HG03025 (cell line): ENCODE measurements around the gene DNA2.
"Not testable (repeated sequence)": the region's sequence is repeated elsewhere in the genome, so short reads cannot be mapped to it uniquely, and the experiment has no call there.

Experiments used
- ATAC-seq: cut with Tn5 transposase; IDR thresholded peaks from one replicate; pipeline ENCODE4 v1.9.1; 2021; ENCODE audit warnings: mild to moderate bottlenecking, moderate library complexity; ENCODE audit not compliant: unreplicated experiment, low FRiP score

DNA2 gene

GRCh38 chr10:68449698-68450097 is 22.1 kb downstream of the DNA2 start:
- not testable (repeated sequence) for ATAC-seq

- ATAC-seq: no peak
Measured at GRCh38 chr10:68446179-68446578, 25.6 kb downstream of the DNA2 start.

- no peak for ATAC-seq
Measured at GRCh38 chr10:68442971-68443370, 28.8 kb downstream of the DNA2 start.

GRCh38 chr10:68440898-68441297 is 30.9 kb downstream of the DNA2 start:
- no peak for ATAC-seq

- ATAC-seq: no peak
Measured at GRCh38 chr10:68435803-68436202, 36.0 kb downstream of the DNA2 start.

- ATAC-seq: no peak
Measured at GRCh38 chr10:68434657-68435056, 37.1 kb downstream of the DNA2 start.

GRCh38 chr10:68428396-68429104 is 43.2 kb downstream of the DNA2 start:
- no peak for ATAC-seq

- ATAC-seq: no peak
Measured at GRCh38 chr10:68424454-68425014, 47.2 kb downstream of the DNA2 start.

GRCh38 chr10:68423522-68423921 is 48.3 kb downstream of the DNA2 start:
- ATAC-seq: no peak

- ATAC-seq: no peak
Measured at GRCh38 chr10:68419376-68419775, 52.4 kb downstream of the DNA2 start.

GRCh38 chr10:68408898-68409518 is 62.8 kb downstream of the DNA2 start:
- no peak for ATAC-seq

- peak; percentile 95 for ATAC-seq
Measured at GRCh38 chr10:68406815-68407548, 64.8 kb downstream of the DNA2 start, which contains the start of gene RUFY2. Gene RUFY2, minus strand, starts transcription at chr10:68407277. Its CDS starts 88 bp downstream, at chr10:68407189.

- ATAC-seq: peak; percentile 25
Measured at GRCh38 chr10:68406111-68406814, 65.5 kb downstream of the DNA2 start.

GRCh38 chr10:68403701-68404100 is 68.1 kb downstream of the DNA2 start:
- no peak for ATAC-seq

- no peak for ATAC-seq
Measured at GRCh38 chr10:68402276-68402675, 69.5 kb downstream of the DNA2 start.

GRCh38 chr10:68397005-68397404 is 74.8 kb downstream of the DNA2 start:
- ATAC-seq: no peak

- ATAC-seq: no peak
Measured at GRCh38 chr10:68385740-68386139, 86.0 kb downstream of the DNA2 start.

GRCh38 chr10:68371604-68372003 is 100.2 kb downstream of the DNA2 start:
- ATAC-seq: no peak

- ATAC-seq: no peak
Measured at GRCh38 chr10:68367121-68367520, 104.7 kb downstream of the DNA2 start.

- no peak for ATAC-seq
Measured at GRCh38 chr10:68366600-68366999, 105.2 kb downstream of the DNA2 start.

- no peak for ATAC-seq
Measured at GRCh38 chr10:68365611-68366010, 106.2 kb downstream of the DNA2 start.
